H9 (cell line): ENCODE results near the gene LYPLA2. TPM values are rescaled to one million over a fixed set of nuclear protein-coding genes. Genes with fewer than 3 reads are reported as not detected.

Experiments used
- DNase-seq: peaks from one replicate; pipeline ENCODE4 v3.0.0-alpha.2; 2017
- H2AFZ ChIP-seq: one replicate; pipeline ENCODE4 v1.6.1; 2013; ENCODE audit warnings: mild to moderate bottlenecking, low read length, control low read depth, moderate library complexity
- H2AK5ac ChIP-seq: 2 replicates; pipeline ENCODE4 v1.6.1; 2013; ENCODE audit warnings: low read length, control low read depth, mixed read lengths; ENCODE audit not compliant: insufficient read length
- H2BK120ac ChIP-seq: one replicate; pipeline ENCODE4 v1.6.1; 2013; ENCODE audit warnings: low read depth, mild to moderate bottlenecking, low read length, control low read depth, inconsistent platforms; ENCODE audit not compliant: poor library complexity, severe bottlenecking
- H2BK12ac ChIP-seq: 2 replicates; pipeline ENCODE4 v1.6.1; 2013; ENCODE audit warnings: low read length, control low read depth, mixed read lengths, low read depth; ENCODE audit not compliant: insufficient read length
- H2BK15ac ChIP-seq: 2 replicates; pipeline ENCODE4 v1.6.1; 2013; ENCODE audit warnings: low read depth, low read length, control low read depth
- H2BK20ac ChIP-seq: one replicate; pipeline ENCODE4 v1.6.1; 2013; ENCODE audit warnings: low read depth, mild to moderate bottlenecking, low read length, control low read depth, inconsistent platforms; ENCODE audit not compliant: poor library complexity, severe bottlenecking
- H2BK5ac ChIP-seq: 2 replicates; pipeline ENCODE4 v1.6.1; 2013; ENCODE audit warnings: low read length, control low read depth, mixed read lengths; ENCODE audit not compliant: insufficient read length
- H3K14ac ChIP-seq: 2 replicates; pipeline ENCODE4 v1.6.1; 2013; ENCODE audit warnings: low read length, control low read depth; ENCODE audit not compliant: insufficient read depth
- H3K18ac ChIP-seq: 2 replicates; pipeline ENCODE4 v1.6.1; 2013; ENCODE audit warnings: low read depth, mild to moderate bottlenecking, mixed read lengths, low read length, control low read depth; ENCODE audit not compliant: insufficient read length
- H3K23ac ChIP-seq: 2 replicates; pipeline ENCODE4 v1.6.1; 2013; ENCODE audit warnings: low read length, control low read depth, mixed read lengths, low read depth; ENCODE audit not compliant: insufficient read length
- H3K23me2 ChIP-seq: 2 replicates; pipeline ENCODE4 v1.6.1; 2013; ENCODE audit warnings: low read depth, mild to moderate bottlenecking, mixed read lengths, low read length, control low read depth; ENCODE audit not compliant: insufficient read length, poor library complexity, severe bottlenecking
- H3K27ac ChIP-seq: 2 replicates; pipeline ENCODE4 v1.5.1; 2013; ENCODE audit warnings: low read length, control low read depth, mixed read lengths, low read depth; ENCODE audit not compliant: insufficient read length
- H3K27me3 ChIP-seq: 2 replicates; pipeline ENCODE4 v1.6.1; 2013; ENCODE audit warnings: low read length, control low read depth, inconsistent platforms; ENCODE audit not compliant: insufficient read depth
- H3K4ac ChIP-seq: 2 replicates; pipeline ENCODE4 v1.6.1; 2013; ENCODE audit warnings: low read depth, mild to moderate bottlenecking, control low read depth, inconsistent platforms, low read length, moderate library complexity
- H3K4me1 ChIP-seq: 2 replicates; pipeline ENCODE4 v1.6.1; 2013; ENCODE audit warnings: low read length, control low read depth, inconsistent platforms; ENCODE audit not compliant: insufficient read depth
- H3K4me2 ChIP-seq: 2 replicates; pipeline ENCODE4 v1.6.1; 2013; ENCODE audit warnings: low read length, control low read depth, mixed read lengths; ENCODE audit not compliant: insufficient read length, insufficient read depth
- H3K56ac ChIP-seq: 2 replicates; pipeline ENCODE4 v1.6.1; 2013; ENCODE audit warnings: low read depth, mild to moderate bottlenecking, mixed read lengths, low read length, control low read depth; ENCODE audit not compliant: insufficient read length
- H3K79me1 ChIP-seq: 2 replicates; pipeline ENCODE4 v1.6.1; 2013; ENCODE audit warnings: low read depth, mild to moderate bottlenecking, moderate library complexity, low read length, control low read depth, inconsistent platforms; ENCODE audit not compliant: insufficient read depth, poor library complexity, severe bottlenecking
- H3K79me2 ChIP-seq: 2 replicates; pipeline ENCODE4 v1.6.1; 2013; ENCODE audit warnings: low read length, control low read depth, inconsistent platforms; ENCODE audit not compliant: insufficient read depth
- H3K9ac ChIP-seq: 2 replicates; pipeline ENCODE4 v1.6.1; 2013; ENCODE audit warnings: low read length, control low read depth, mixed read lengths; ENCODE audit not compliant: insufficient read length; ENCODE audit errors: extremely low read depth
- H3K9me3 ChIP-seq: one replicate; pipeline ENCODE4 v1.6.1; 2013; ENCODE audit warnings: low read depth, low read length, inconsistent platforms; ENCODE audit not compliant: control insufficient read depth
- H3T11ph ChIP-seq: one replicate; pipeline ENCODE4 v1.6.1; 2013; ENCODE audit warnings: mild to moderate bottlenecking, low read length, control low read depth, inconsistent platforms
- H4K20me1 ChIP-seq: one replicate; pipeline ENCODE4 v1.6.1; 2013; ENCODE audit not compliant: control insufficient read depth, insufficient read length, insufficient read depth
- H4K5ac ChIP-seq: 2 replicates; pipeline ENCODE4 v1.6.1; 2013; ENCODE audit warnings: low read depth, mild to moderate bottlenecking, mixed read lengths, low read length, control low read depth; ENCODE audit not compliant: insufficient read length
- H4K8ac ChIP-seq: replicated peaks from 2 replicates; pipeline ENCODE4 v1.6.1; 2013; ENCODE audit warnings: low read length, control low read depth, mixed read lengths, low read depth; ENCODE audit not compliant: insufficient read length
- H4K91ac ChIP-seq: 2 replicates; pipeline ENCODE4 v1.6.1; 2013; ENCODE audit warnings: low read depth, mild to moderate bottlenecking, moderate library complexity, mixed read lengths, low read length, control low read depth; ENCODE audit not compliant: insufficient read length
- H3K27ac Mint-ChIP-seq, 3 experiments: 2 replicates in 2 of 3; 3 replicates in 1 of 3; pipeline ENCODE4 v1.8.0; 2020 to 2021; ENCODE audit warnings: mixed read lengths in 3 of 3, mild to moderate bottlenecking in 1 of 3, moderate library complexity in 1 of 3
- H3K27me3 Mint-ChIP-seq: 2 replicates; pipeline ENCODE4 v1.8.0; 2021; ENCODE audit warnings: low read depth, mild to moderate bottlenecking, moderate library complexity, mixed read lengths
- H3K36me3 Mint-ChIP-seq, 3 experiments: 2 replicates in 2 of 3; 3 replicates in 1 of 3; pipeline ENCODE4 v1.8.0; 2020 to 2021; ENCODE audit warnings: low read depth in 3 of 3, mixed read lengths in 3 of 3; ENCODE audit not compliant: insufficient read depth in 1 of 3
- H3K4me1 Mint-ChIP-seq, 2 experiments: 2 replicates each; pipeline ENCODE4 v1.8.0; 2020; ENCODE audit warnings: mixed read lengths in 2 of 2
- H3K4me3 Mint-ChIP-seq, 2 experiments: 2 replicates in 1 of 2; 3 replicates in 1 of 2; pipeline ENCODE4 v1.8.0; 2020 to 2021; ENCODE audit warnings: mild to moderate bottlenecking in 2 of 2, mixed read lengths in 2 of 2, moderate library complexity in 1 of 2
- H3K9me3 Mint-ChIP-seq, 2 experiments: 2 replicates in 1 of 2; 3 replicates in 1 of 2; pipeline ENCODE4 v1.8.0; 2020; ENCODE audit warnings: mild to moderate bottlenecking in 2 of 2, mixed read lengths in 2 of 2, moderate library complexity in 1 of 2
- whole genome bisulfite sequencing: extraction: QIAGEN DNeasy Blood & Tissue Kit; methylation state at CpG from one replicate; pipeline ENCODE4 v1.1.7; 2013; ENCODE audit warnings: missing lambda C conversion rate, low lambda C conversion rate, mixed read lengths; ENCODE audit not compliant: insufficient read length; ENCODE audit errors: extremely low coverage; 5-methylcytosine and 5-hydroxymethylcytosine counted together
- total RNA-seq: library from RNA; stranded (reverse); gene quantifications from 2 replicates; pipeline ENCODE4 v1.2.1, GENCODE V29; 2021
- TF ChIP-seq, protein P1 (sequence below): fragments of 200-600 bp; sonication (generic); conservative IDR thresholded peaks from 3 replicates; pipeline ENCODE4 v1.8.0; 2021; ENCODE audit warnings: antibody characterized with exemption, mild to moderate bottlenecking

LYPLA2 gene
- total RNA-seq, 1 experiment from 2014 or later = 118 TPM

DNA sequence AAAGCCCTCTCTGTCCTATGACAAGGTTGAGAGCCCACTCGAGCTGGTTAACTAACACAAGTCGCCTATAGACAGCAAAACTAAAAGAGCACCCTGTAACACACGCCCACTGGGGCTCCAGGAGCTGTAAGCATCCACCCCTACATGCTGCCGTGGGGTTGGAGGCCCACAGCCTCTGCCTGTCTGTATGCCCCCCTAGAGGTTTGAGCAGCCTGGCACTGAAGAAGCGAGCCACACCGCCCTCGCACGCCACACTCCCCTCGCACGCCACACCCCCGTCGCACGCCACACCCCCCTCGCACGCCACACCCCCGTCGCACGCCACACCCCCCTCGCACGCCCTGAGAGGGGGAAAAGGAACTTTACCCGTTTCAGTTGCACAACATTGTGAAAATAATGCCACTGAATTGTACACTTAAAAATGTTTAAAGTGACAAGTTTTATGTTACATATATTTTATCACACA, 47.5 kb downstream of the LYPLA2 start:
- Histone ChIP-seq H4K8ac (no peak overlapping the region), H3K79me1 (no peaks in the 10 kb centered on the region), H3K23ac (no peak overlapping the region), H3K23me2 (peaks cover 8% of the 10 kb centered on the region), H2AK5ac (no peak overlapping the region), H2BK5ac (no peak overlapping the region), H4K20me1 (no peaks in the 10 kb centered on the region), H4K5ac (no peak overlapping the region), H3T11ph (no peak overlapping the region), H3K27ac (no peak overlapping the region), H3K27me3 (peaks cover 3% of the 10 kb centered on the region; the same call in 1 of the 2 replicates), H2AFZ (no peak overlapping the region), H3K9ac (no peak overlapping the region), H3K4me2 (peak overlapping the region; percentile 73), H3K79me2 (no peaks in the 10 kb centered on the region), H3K14ac (no peak overlapping the region), H2BK12ac (no peak overlapping the region), H2BK20ac (no peak overlapping the region), H4K91ac (no peak overlapping the region), H3K4me1 (no peaks in the 10 kb centered on the region; the same call in 1 of the 2 replicates), H3K18ac (no peak overlapping the region), H3K9me3 (no peaks in the 10 kb centered on the region), H2BK15ac (no peak overlapping the region), H3K56ac (no peak overlapping the region), H2BK120ac (no peak overlapping the region), H3K4ac (no peak overlapping the region)
- Mint-ChIP-seq H3K4me1 (peaks cover 9 to 11% of the 10 kb centered on the region in 2 experiments), H3K36me3 (no peaks in the 10 kb centered on the region), H3K27me3 (peaks cover 26% of the 10 kb centered on the region), H3K4me3 (peak overlapping the region; percentile 54 to 80), H3K9me3 (no peaks in the 10 kb centered on the region), H3K27ac (no peak overlapping the region)
- WGBS = no CpG with 5 or more reads among the region's 21 CpGs
- TF ChIP-seq, protein P1, sequence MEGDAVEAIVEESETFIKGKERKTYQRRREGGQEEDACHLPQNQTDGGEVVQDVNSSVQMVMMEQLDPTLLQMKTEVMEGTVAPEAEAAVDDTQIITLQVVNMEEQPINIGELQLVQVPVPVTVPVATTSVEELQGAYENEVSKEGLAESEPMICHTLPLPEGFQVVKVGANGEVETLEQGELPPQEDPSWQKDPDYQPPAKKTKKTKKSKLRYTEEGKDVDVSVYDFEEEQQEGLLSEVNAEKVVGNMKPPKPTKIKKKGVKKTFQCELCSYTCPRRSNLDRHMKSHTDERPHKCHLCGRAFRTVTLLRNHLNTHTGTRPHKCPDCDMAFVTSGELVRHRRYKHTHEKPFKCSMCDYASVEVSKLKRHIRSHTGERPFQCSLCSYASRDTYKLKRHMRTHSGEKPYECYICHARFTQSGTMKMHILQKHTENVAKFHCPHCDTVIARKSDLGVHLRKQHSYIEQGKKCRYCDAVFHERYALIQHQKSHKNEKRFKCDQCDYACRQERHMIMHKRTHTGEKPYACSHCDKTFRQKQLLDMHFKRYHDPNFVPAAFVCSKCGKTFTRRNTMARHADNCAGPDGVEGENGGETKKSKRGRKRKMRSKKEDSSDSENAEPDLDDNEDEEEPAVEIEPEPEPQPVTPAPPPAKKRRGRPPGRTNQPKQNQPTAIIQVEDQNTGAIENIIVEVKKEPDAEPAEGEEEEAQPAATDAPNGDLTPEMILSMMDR = no peak
- DNase-seq = peak; percentile 64
